Measurements from ENCODE around the gene RHOB.

DNA sequence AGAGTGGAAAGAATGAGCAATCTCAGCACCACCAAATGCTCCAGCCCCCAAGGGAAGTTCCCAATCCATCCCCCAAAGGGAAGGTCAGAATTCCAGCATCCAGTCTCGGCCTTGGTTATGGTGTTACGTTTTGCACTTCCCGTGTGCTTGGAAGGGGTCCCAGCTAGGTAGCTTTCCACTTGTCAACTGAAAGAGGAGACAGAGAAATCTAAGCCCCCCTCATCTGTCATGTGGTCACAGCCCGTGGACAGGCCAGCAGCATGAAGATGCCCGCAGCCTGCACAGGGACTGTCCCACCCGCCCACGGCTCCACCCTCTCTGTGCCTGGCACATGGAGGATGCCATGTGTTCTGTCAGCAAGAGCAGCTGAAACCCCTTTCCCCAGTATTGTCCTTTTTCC is 32.1 kb downstream of the RHOB start:
- TF ChIP-seq, protein P1, sequence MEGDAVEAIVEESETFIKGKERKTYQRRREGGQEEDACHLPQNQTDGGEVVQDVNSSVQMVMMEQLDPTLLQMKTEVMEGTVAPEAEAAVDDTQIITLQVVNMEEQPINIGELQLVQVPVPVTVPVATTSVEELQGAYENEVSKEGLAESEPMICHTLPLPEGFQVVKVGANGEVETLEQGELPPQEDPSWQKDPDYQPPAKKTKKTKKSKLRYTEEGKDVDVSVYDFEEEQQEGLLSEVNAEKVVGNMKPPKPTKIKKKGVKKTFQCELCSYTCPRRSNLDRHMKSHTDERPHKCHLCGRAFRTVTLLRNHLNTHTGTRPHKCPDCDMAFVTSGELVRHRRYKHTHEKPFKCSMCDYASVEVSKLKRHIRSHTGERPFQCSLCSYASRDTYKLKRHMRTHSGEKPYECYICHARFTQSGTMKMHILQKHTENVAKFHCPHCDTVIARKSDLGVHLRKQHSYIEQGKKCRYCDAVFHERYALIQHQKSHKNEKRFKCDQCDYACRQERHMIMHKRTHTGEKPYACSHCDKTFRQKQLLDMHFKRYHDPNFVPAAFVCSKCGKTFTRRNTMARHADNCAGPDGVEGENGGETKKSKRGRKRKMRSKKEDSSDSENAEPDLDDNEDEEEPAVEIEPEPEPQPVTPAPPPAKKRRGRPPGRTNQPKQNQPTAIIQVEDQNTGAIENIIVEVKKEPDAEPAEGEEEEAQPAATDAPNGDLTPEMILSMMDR (IDR thresholded peaks at IDR 0.05), result no peak
- no peak for TF ChIP-seq POLR2A (IDR thresholded peaks at IDR 0.05)
- TF ChIP-seq POLR2AphosphoS5 (IDR thresholded peaks at IDR 0.05), result no peak

Data from prostate gland (tissue), 2 donors.